Superior temporal gyrus (tissue), 1 donor: ENCODE data around the gene KIR3DL3.
"Not testable (repeated sequence)": the region's sequence is repeated elsewhere in the genome, so short reads cannot be mapped to it uniquely, and the experiment has no call there.

ENCODE experiments used
- DNase-seq: peaks from one replicate; pipeline ENCODE4 v3.0.0-alpha.2; 2016; ENCODE audit errors: extremely low spot score

KIR3DL3 gene

GRCh38 chr19:54731191-54731590, 6.9 kb downstream of the KIR3DL3 start:
- no peak for DNase-seq

GRCh38 chr19:54738306-54738705, 14.1 kb downstream of the KIR3DL3 start, which contains the start of gene KIR2DL3:
Gene KIR2DL3, plus strand, starts transcription at chr19:54738513. Its CDS starts 33 bp downstream, at chr19:54738546.
- DNase-seq: not testable (repeated sequence)

- DNase-seq: no peak
Measured at GRCh38 chr19:54738715-54739114, 14.5 kb downstream of the KIR3DL3 start.

- no peak for DNase-seq
Measured at GRCh38 chr19:54739587-54740497, 15.6 kb downstream of the KIR3DL3 start.

GRCh38 chr19:54741950-54742349, 17.7 kb downstream of the KIR3DL3 start:
- not testable (repeated sequence) for DNase-seq

GRCh38 chr19:54744080-54744479, 19.8 kb downstream of the KIR3DL3 start:
- DNase-seq: not testable (repeated sequence)

GRCh38 chr19:54747614-54748322, 23.5 kb downstream of the KIR3DL3 start:
- DNase-seq: not testable (repeated sequence)

GRCh38 chr19:54750276-54750675, 26.0 kb downstream of the KIR3DL3 start:
- not testable (repeated sequence) for DNase-seq

GRCh38 chr19:54756204-54757110, 32.2 kb downstream of the KIR3DL3 start:
- DNase-seq: not testable (repeated sequence)

- DNase-seq: not testable (repeated sequence)
Measured at GRCh38 chr19:54758577-54758976, 34.3 kb downstream of the KIR3DL3 start.

- not testable (repeated sequence) for DNase-seq
Measured at GRCh38 chr19:54764219-54764618, 40.0 kb downstream of the KIR3DL3 start.

GRCh38 chr19:54766464-54766863, 42.2 kb downstream of the KIR3DL3 start:
- not testable (repeated sequence) for DNase-seq

GRCh38 chr19:54769646-54770045, 45.4 kb downstream of the KIR3DL3 start, which contains the start of gene KIR2DL1:
Gene KIR2DL1, plus strand, starts transcription at chr19:54769793. Its CDS starts 58 bp downstream, at chr19:54769851.
- not testable (repeated sequence) for DNase-seq

GRCh38 chr19:54770511-54770910, 46.3 kb downstream of the KIR3DL3 start:
- DNase-seq: not testable (repeated sequence)

GRCh38 chr19:54771018-54771960, 47.0 kb downstream of the KIR3DL3 start:
- DNase-seq: not testable (repeated sequence)

- DNase-seq: not testable (repeated sequence)
Measured at GRCh38 chr19:54772666-54773065, 48.4 kb downstream of the KIR3DL3 start.

- DNase-seq: not testable (repeated sequence)
Measured at GRCh38 chr19:54775095-54775815, 51.0 kb downstream of the KIR3DL3 start.

- not testable (repeated sequence) for DNase-seq
Measured at GRCh38 chr19:54775830-54776229, 51.6 kb downstream of the KIR3DL3 start.

- not testable (repeated sequence) for DNase-seq
Measured at GRCh38 chr19:54777851-54778250, 53.6 kb downstream of the KIR3DL3 start.
